Measurements from ENCODE around the gene LINC00237.

- TF ChIP-seq CTCF (IDR thresholded peaks at IDR 0.05) = no peak
- no peak for TF ChIP-seq POLR2A (IDR thresholded peaks at IDR 0.05)
Observed at GRCh38 chr20:21127201-21127981, 21.2 kb upstream of the LINC00237 start.
